ENCODE results near the gene CBY3. TPM values are rescaled to one million over a fixed set of nuclear protein-coding genes. Genes with fewer than 3 reads are reported as not detected.

Gene CBY3
- total RNA-seq (2014; rRNA removed; shearing (Covaris generic)), result not detected in 2 replicates

DNA sequence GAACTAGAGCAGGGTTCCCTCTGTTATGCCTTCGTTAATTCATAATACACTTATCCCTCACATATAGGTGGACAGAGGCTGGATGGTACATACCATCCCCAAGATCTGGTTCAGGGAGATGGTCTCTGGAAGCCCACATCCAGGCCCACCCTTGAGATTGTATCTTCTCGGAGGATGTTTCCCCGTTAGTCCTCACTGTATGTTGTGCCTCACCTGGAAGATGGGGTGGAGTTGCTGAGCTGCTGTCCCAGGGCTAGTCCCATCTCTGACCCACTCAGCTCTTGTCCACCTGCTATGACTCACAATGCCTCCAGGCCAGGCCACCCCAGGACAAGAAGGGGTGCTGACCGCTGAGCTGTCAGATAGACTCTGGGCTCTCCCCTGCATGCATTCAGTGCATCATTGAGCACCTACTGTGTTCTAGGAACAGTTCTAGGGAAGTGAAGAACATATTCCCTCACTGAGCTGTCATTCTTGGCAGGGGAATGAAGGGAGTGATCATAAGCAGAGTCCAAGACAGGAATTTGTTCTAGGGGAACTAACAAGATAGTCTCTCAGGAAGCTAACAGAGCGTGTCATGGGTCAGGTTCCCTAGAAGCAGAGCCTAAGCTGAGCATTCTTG lies at the start of gene CBY3:
CBY3 (minus strand) TSS at position 255 of the 622 bp plus-strand sequence; CDS start at position 139, 116 bp downstream.

GRCh38 chr5:179698935-179699615 lies 18.2 kb upstream of the CBY3 start, which contains the start of gene CANX:
TSS of gene CANX (plus strand) at chr5:179698967. CDS start at chr5:179705682, 6,715 bp downstream.

Small RNAs within 50 kb of the gene (small RNA-seq; reads per million reads assigned to genes)
- gene RF00017, result not detected

Other genes with a start within 250 kb of the CBY3 start
- gene RUFY1, start 130.5 kb downstream of the CBY3 start, total RNA-seq (2014; rRNA removed; shearing (Covaris generic)), result 40.6 and 48.9 TPM in 2 replicates
- gene HNRNPH1, start 57.4 kb downstream of the CBY3 start, total RNA-seq (2014; rRNA removed; shearing (Covaris generic)), result 698 and 794 TPM in 2 replicates
- 338 and 380 TPM in 2 replicates for gene CANX, start 17.9 kb upstream of the CBY3 start, total RNA-seq (2014; rRNA removed; shearing (Covaris generic))
- 10.1 and 12.6 TPM in 2 replicates for gene MAML1, start 51.8 kb upstream of the CBY3 start, total RNA-seq (2014; rRNA removed; shearing (Covaris generic))
- gene LTC4S, start 113.0 kb upstream of the CBY3 start, total RNA-seq (2014; rRNA removed; shearing (Covaris generic)), result 1.2 TPM in 1 of 2 replicates, not detected in the other
- gene MGAT4B, start 125.8 kb upstream of the CBY3 start, total RNA-seq (2014; rRNA removed; shearing (Covaris generic)), result 130 and 148 TPM in 2 replicates
- gene SQSTM1, start 139.9 kb upstream of the CBY3 start, total RNA-seq (2014; rRNA removed; shearing (Covaris generic)), result 288 and 310 TPM in 2 replicates
- gene MRNIP, start 177.8 kb upstream of the CBY3 start, total RNA-seq (2014; rRNA removed; shearing (Covaris generic)), result 15.5 and 19.2 TPM in 2 replicates
- gene TBC1D9B, start 226.9 kb upstream of the CBY3 start, total RNA-seq (2014; rRNA removed; shearing (Covaris generic)), result 39.6 and 44.9 TPM in 2 replicates

Measured in A375 (cell line).